Sigmoid colon (tissue), 4 donors: ENCODE measurements around the gene ANGPTL8.

ENCODE experiments used
- POLR2A ChIP-seq, 2 donors: fragments of 450-650 bp; IDR thresholded peaks; one replicate each; pipeline ENCODE4 v1.6.1; 2016; ENCODE audit warnings: antibody characterized with exemption in 2 of 2, mild to moderate bottlenecking in 2 of 2, moderate library complexity in 2 of 2
- POLR2AphosphoS5 ChIP-seq, 4 donors: sonication (generic); formaldehyde crosslinking; IDR thresholded peaks; one replicate each; pipeline ENCODE4 v1.6.1; 2017; ENCODE audit warnings: antibody characterized with exemption in 4 of 4
- TF ChIP-seq, protein P1 (sequence below), 4 experiments: fragments of 450-650 bp in 3 of 4; fragments of 200-600 bp in 1 of 4; IDR thresholded peaks; one replicate each; pipeline ENCODE4 v1.5.1; 2016 to 2019; ENCODE audit warnings: antibody characterized with exemption in 4 of 4, mild to moderate bottlenecking in 3 of 4, moderate library complexity in 2 of 4

GRCh38 chr19:11208561-11209471, 30.6 kb upstream of the ANGPTL8 start:
- TF ChIP-seq, protein P1, sequence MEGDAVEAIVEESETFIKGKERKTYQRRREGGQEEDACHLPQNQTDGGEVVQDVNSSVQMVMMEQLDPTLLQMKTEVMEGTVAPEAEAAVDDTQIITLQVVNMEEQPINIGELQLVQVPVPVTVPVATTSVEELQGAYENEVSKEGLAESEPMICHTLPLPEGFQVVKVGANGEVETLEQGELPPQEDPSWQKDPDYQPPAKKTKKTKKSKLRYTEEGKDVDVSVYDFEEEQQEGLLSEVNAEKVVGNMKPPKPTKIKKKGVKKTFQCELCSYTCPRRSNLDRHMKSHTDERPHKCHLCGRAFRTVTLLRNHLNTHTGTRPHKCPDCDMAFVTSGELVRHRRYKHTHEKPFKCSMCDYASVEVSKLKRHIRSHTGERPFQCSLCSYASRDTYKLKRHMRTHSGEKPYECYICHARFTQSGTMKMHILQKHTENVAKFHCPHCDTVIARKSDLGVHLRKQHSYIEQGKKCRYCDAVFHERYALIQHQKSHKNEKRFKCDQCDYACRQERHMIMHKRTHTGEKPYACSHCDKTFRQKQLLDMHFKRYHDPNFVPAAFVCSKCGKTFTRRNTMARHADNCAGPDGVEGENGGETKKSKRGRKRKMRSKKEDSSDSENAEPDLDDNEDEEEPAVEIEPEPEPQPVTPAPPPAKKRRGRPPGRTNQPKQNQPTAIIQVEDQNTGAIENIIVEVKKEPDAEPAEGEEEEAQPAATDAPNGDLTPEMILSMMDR (IDR thresholded peaks at IDR 0.05) = no peak
- no peak for TF ChIP-seq POLR2A (IDR thresholded peaks at IDR 0.05)
- no peak for TF ChIP-seq POLR2AphosphoS5 (IDR thresholded peaks at IDR 0.05)
